Liver (tissue), 9 donors: Measurements from ENCODE around the gene SLC9A3. TPM values are rescaled to one million over a fixed set of nuclear protein-coding genes. Genes with fewer than 3 reads are reported as not detected.
A peak's percentile ranks its signal among the peaks of the same experiment; 100 is the strongest.

Experiments
- DNase-seq: peaks from one replicate; pipeline ENCODE4 v3.0.0-alpha.2; 2017; ENCODE audit warnings: low spot score
- H3K27ac ChIP-seq, 2 donors: one replicate each; pipeline ENCODE4 v1.7.0; 2013; ENCODE audit warnings: inconsistent platforms in 2 of 2, low read length in 2 of 2, control low read depth in 1 of 2, low read depth in 1 of 2, mild to moderate bottlenecking in 1 of 2
- H3K27me3 ChIP-seq, 4 donors: one replicate each; pipeline versions ENCODE4 v1.6.1 to v1.7.0; 2013; ENCODE audit warnings: low read length in 3 of 4, inconsistent platforms in 1 of 4, mild to moderate bottlenecking in 1 of 4, moderate library complexity in 1 of 4; ENCODE audit not compliant: control insufficient read depth in 4 of 4, insufficient read depth in 4 of 4
- H3K36me3 ChIP-seq, 4 donors: one replicate each; pipeline versions ENCODE4 v1.6.1 to v1.7.0; 2013; ENCODE audit warnings: low read length in 3 of 4, mild to moderate bottlenecking in 3 of 4, low read depth in 1 of 4, moderate library complexity in 1 of 4; ENCODE audit not compliant: control insufficient read depth in 4 of 4, insufficient read depth in 3 of 4
- H3K4me1 ChIP-seq, 4 donors: one replicate each; pipeline versions ENCODE4 v1.6.1 to v1.7.0; 2013; ENCODE audit warnings: low read length in 3 of 4, mild to moderate bottlenecking in 3 of 4, moderate library complexity in 1 of 4; ENCODE audit not compliant: control insufficient read depth in 4 of 4, insufficient read depth in 4 of 4
- H3K4me3 ChIP-seq, 3 donors: one replicate each; pipeline versions ENCODE4 v1.6.1 to v1.7.0; 2013; ENCODE audit warnings: low read length in 3 of 3, control low read depth in 1 of 3, low read depth in 1 of 3, mild to moderate bottlenecking in 1 of 3
- H3K9ac ChIP-seq, 2 donors: one replicate each; pipeline ENCODE4 v1.7.0; 2013; ENCODE audit warnings: low read length in 2 of 2, mild to moderate bottlenecking in 2 of 2, moderate library complexity in 2 of 2, control low read depth in 1 of 2, low read depth in 1 of 2
- H3K9me3 ChIP-seq, 4 donors: one replicate each; pipeline versions ENCODE4 v1.6.1 to v1.7.0; 2013; ENCODE audit warnings: low read length in 3 of 4; ENCODE audit not compliant: control insufficient read depth in 4 of 4
- CTCF ChIP-seq: fragments of 150-350 bp; IDR thresholded peaks from 2 replicates; pipeline ENCODE4 v1.5.1; 2017; ENCODE audit warnings: improper control_type of control experiment, low read depth, low read length; ENCODE audit not compliant: missing input control
- FOXA1 ChIP-seq: IDR thresholded peaks from 2 replicates; pipeline ENCODE4 v1.6.1; 2016; ENCODE audit warnings: antibody characterized with exemption
- FOXA2 ChIP-seq: IDR thresholded peaks from 2 replicates; pipeline ENCODE4 v1.6.1; 2016; ENCODE audit warnings: antibody characterized with exemption
- GABPA ChIP-seq, 2 donors: IDR thresholded peaks in 1 of 2; conservative IDR thresholded peaks in 1 of 2; 2 replicates each; pipeline ENCODE4 v1.6.1; 2016; ENCODE audit warnings: antibody characterized with exemption in 2 of 2, mild to moderate bottlenecking in 1 of 2, moderate library complexity in 1 of 2
- HNF4A ChIP-seq, 2 donors: conservative IDR thresholded peaks; 2 replicates each; pipeline ENCODE4 v1.6.1; 2016; ENCODE audit warnings: antibody characterized with exemption in 2 of 2, mild to moderate bottlenecking in 2 of 2
- HNF4G ChIP-seq: IDR thresholded peaks from 2 replicates; pipeline ENCODE4 v1.6.1; 2016; ENCODE audit warnings: antibody characterized with exemption
- JUND ChIP-seq, 2 donors: IDR thresholded peaks; 2 replicates each; pipeline ENCODE4 v1.6.1; 2016; ENCODE audit warnings: antibody characterized with exemption in 2 of 2
- MAX ChIP-seq: IDR thresholded peaks from 2 replicates; pipeline ENCODE4 v1.6.1; 2016; ENCODE audit warnings: antibody characterized with exemption
- RAD21 ChIP-seq, 2 donors: IDR thresholded peaks; 2 replicates each; pipeline ENCODE4 v1.6.1; 2016; ENCODE audit warnings: antibody characterized with exemption in 2 of 2, mild to moderate bottlenecking in 2 of 2
- REST ChIP-seq: IDR thresholded peaks from 2 replicates; pipeline ENCODE4 v1.6.1; 2016; ENCODE audit warnings: antibody characterized with exemption, mild to moderate bottlenecking
- RXRA ChIP-seq, 2 donors: IDR thresholded peaks; 2 replicates each; pipeline ENCODE4 v1.6.1; 2017 to 2018; ENCODE audit warnings: antibody characterized with exemption in 2 of 2, mild to moderate bottlenecking in 1 of 2
- SP1 ChIP-seq: IDR thresholded peaks from 2 replicates; pipeline ENCODE4 v1.6.1; 2018; ENCODE audit warnings: antibody characterized with exemption, mild to moderate bottlenecking
- TAF1 ChIP-seq: conservative IDR thresholded peaks from 2 replicates; pipeline ENCODE4 v1.6.1; 2016; ENCODE audit warnings: antibody characterized with exemption, mild to moderate bottlenecking
- YY1 ChIP-seq: IDR thresholded peaks from 2 replicates; pipeline ENCODE4 v1.6.1; 2016; ENCODE audit warnings: antibody characterized with exemption, mild to moderate bottlenecking
- WGBS: extraction: QIAGEN DNeasy Blood & Tissue Kit; methylation state at CpG from one replicate; pipeline ENCODE4 v1.1.7; 2013; 5-methylcytosine and 5-hydroxymethylcytosine counted together
- polyA plus RNA-seq, 2 donors: library from polyadenylated mRNA; stranded (reverse) in 1 of 2; unstranded in 1 of 2; fragments of 200-250 nt in 1 of 2; fragments of >200 nt in 1 of 2; fragmentation: Nextera tagmentation in 1 of 2; extraction: Ambion mirVana in 1 of 2; gene quantifications; one replicate each; pipeline versions ENCODE4 v1.2.1 to v1.2.3, GENCODE V29; 2013 to 2015
- total RNA-seq, 2 donors: library from RNA; depleted of rRNA; stranded (reverse); fragments of >200 nt; gene quantifications; one replicate each; pipeline ENCODE4 v1.2.3, GENCODE V29; 2014
- donor health status: healthy.
- donor health status: healthy.
- donor health status: healthy.
- donor health status: healthy.
- donor health status: healthy.

The SLC9A3 gene
- total and polyA plus RNA-seq, 4 donors = 0.31 to 1.0 (median 0.67) TPM

- H3K27ac ChIP-seq = no peak overlapping the region
- peaks cover 6 to 19% (median 17%) of the 10 kb centered on the region in 4 donors for H3K4me1 ChIP-seq
- 15% methylated on average over 62 of the region's 62 CpGs for WGBS
These were observed 80.8 kb downstream of the SLC9A3 start for GRCh38 chr5:443239-444151.

GRCh38 chr5:442335-443238 lies 81.7 kb downstream of the SLC9A3 start, which contains the start of gene EXOC3:
EXOC3 (plus strand) TSS chr5:443176; CDS start chr5:446206, 3,030 bp downstream.
- H3K27me3 ChIP-seq = no peaks in the 10 kb centered on the region
- H3K4me1 ChIP-seq = peaks cover 6 to 19% (median 17%) of the 10 kb centered on the region in 4 donors
- peak within 1 kb of the TSS; percentile 60 to 88 (median 88) for H3K4me3 ChIP-seq
- no peaks in the 10 kb centered on the region for H3K9me3 ChIP-seq
- WGBS = 7% methylated on average over 73 of the region's 73 CpGs
- H3K27ac ChIP-seq = peak within 1 kb of the TSS; percentile 56 to 77
- H3K9ac ChIP-seq = peak within 1 kb of the TSS; percentile 83 to 86
- DNase-seq = peak; percentile 83
- peaks cover 0 to 11% (median under 1%) of the 10 kb centered on the region in 4 donors for H3K36me3 ChIP-seq
- TF ChIP-seq REST (peak; percentile 84), HNF4G (no peak), RXRA (IDR thresholded peaks at IDR 0.05) (no peak), GABPA (IDR thresholded peaks at IDR 0.05 in 1 of 2, conservative IDR thresholded peaks at IDR 0.05 in 1 of 2) (peak; percentile 76 to 93), FOXA2 (no peak), RAD21 (IDR thresholded peaks at IDR 0.05) (no peak), MAX (no peak), JUND (IDR thresholded peaks at IDR 0.05) (no peak), TAF1 (no peak), FOXA1 (no peak), YY1 (peak; percentile 48), CTCF (no peak), HNF4A (conservative IDR thresholded peaks at IDR 0.05) (no peak)

More at GRCh38 chr5:443239-444151, 80.8 kb downstream of the SLC9A3 start:
- peak; percentile 46 for DNase-seq
- H3K9ac ChIP-seq = peak overlapping the region in 1 of 2 donors; percentile 75
- peak overlapping the region; percentile 60 to 88 (median 88) for H3K4me3 ChIP-seq
- H3K9me3 ChIP-seq = no peaks in the 10 kb centered on the region
- no peaks in the 10 kb centered on the region for H3K27me3 ChIP-seq
- H3K36me3 ChIP-seq = peaks cover 0 to 20% (median 9%) of the 10 kb centered on the region in 4 donors
- TF ChIP-seq RXRA (IDR thresholded peaks at IDR 0.05) (no peak), YY1 (no peak), MAX (no peak), HNF4A (conservative IDR thresholded peaks at IDR 0.05) (no peak), HNF4G (no peak), SP1 (no peak), RAD21 (IDR thresholded peaks at IDR 0.05) (no peak), FOXA2 (no peak), CTCF (no peak), JUND (IDR thresholded peaks at IDR 0.05) (no peak)
